HG02623 (cell line): ENCODE measurements around the gene ZNF699.
A peak's percentile ranks its signal among the peaks of the same experiment; 100 is the strongest.
"Not testable (repeated sequence)": the region's sequence is repeated elsewhere in the genome, so short reads cannot be mapped to it uniquely, and the experiment has no call there.

Source experiments
- ATAC-seq: cut with Tn5 transposase; IDR thresholded peaks from one replicate; pipeline ENCODE4 v1.9.1; 2021; ENCODE audit warnings: moderate library complexity; ENCODE audit not compliant: unreplicated experiment

Gene ZNF699

DNA sequence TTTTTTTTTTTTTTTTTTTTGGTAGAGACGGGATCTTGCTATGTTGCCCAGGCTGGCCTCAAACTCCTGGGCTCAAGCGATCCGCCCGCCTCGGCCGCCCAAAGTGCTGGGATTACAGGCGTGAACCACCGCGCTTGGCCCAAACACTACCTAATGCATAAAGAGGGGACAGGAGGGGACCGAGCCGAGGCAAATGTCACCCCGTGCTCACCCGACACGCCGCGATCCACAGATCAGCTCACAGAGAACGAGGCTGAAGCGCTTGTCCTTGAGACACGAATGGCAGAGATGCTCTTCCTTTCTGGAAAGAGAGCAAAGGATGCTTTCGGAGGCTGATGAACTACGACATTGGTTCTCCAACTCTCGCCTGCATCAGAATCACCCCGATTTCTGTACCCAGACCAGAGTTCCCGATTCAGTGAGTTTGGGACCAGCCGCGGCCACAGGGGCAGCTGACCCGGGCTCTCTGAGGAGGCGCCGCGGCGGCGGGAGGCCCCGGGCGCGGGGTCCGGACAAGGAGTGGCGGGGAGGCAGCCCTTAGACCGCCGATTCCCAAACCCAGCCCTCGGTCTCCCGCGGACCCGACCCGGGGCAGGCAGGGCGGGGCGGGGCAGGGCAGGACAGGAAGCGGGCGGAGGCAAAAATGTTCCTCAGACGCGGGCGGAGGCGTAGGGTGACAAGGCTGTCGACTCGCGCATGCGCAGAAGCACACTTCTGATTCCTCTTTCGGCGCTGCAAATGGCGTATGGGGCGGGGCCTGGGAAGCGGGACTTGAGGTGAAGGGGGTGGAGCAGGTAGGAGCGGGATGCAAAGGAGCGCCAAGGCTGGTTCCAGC, at the start of gene ZNF699:
Gene ZNF699 (minus strand): TSS at position 700 of the 835 bp plus-strand sequence. CDS start 4,719 bp downstream, outside the sequence.
- peak; percentile 87 for ATAC-seq

DNA sequence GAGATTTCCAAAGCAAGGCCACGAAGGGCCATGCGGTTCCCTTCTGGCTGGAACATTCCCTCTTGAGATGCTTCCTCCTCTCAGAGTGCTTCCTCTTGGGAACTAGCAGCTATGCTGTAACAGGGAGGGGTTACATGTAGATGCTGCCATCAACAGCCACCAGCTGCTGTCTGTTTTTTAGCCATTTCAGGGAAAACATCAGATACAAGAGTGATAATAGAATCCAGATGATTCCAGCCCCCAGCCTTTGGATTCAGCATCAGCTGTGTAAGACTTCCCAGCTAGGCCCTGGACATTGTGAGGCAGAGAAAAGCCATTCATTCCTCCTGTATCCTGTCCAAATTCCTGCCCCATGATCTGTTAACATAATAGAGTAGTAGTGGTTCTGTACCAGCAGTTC, 45.0 kb upstream of the ZNF699 start:
- ATAC-seq, result no peak

DNA sequence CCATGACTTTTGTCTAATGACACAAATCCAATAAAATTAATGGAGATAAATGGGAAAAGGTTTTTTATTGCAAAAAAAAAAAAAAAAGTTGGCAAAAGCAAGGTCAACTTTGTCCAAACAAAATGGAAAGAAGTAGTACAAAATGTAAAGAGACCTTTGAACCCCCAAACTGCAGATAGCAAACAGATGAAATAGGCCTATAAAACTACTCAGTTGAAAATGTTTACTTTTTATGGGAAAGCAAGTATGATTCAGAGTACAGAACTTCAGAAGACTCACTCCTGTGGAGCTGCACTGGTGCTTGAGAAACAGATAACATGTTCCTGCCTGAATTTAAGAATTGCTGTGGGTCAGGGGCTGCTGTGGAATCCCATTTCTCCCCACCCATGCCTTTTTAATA, 43.4 kb upstream of the ZNF699 start:
- ATAC-seq, result no peak

DNA sequence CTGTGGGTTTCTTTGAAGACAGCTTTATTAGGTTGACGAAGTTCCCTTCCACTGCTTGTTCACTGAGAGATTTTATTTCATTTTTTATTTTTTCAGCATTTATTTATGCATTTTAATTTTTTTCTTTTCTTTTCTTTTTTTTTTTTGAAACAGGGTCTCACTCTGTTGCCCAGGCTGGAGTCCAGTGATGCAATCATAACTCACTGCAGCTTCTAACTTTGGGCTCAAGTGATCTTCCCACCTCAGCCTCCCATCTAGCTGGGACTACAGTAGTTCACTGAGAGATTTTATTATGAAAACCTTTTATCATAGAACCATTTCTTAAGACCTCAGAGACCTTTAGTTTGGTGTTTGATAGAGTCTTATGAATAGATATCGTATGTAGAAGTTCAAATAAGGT, 42.9 kb upstream of the ZNF699 start:
- no peak for ATAC-seq

DNA sequence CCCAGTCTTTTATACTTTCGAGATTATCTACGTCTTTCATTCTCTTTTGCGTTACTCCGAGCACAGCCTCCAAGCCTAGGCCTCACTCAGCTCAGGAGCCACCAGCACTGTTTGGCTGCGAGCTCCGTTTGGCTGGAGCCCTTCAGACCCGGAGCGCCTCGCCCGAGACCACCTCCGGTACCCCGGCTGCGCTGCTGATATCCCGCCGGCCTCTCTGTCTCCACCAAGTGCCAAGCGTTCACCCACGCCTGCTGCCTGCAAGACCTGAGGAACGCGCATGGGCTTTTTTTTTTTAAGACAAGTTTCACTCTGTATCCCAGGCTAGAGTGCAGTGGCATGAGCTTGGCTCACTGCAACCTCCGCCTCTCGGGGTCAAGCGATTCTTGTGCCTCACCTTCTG, 39.0 kb upstream of the ZNF699 start:
- ATAC-seq, result no peak

DNA sequence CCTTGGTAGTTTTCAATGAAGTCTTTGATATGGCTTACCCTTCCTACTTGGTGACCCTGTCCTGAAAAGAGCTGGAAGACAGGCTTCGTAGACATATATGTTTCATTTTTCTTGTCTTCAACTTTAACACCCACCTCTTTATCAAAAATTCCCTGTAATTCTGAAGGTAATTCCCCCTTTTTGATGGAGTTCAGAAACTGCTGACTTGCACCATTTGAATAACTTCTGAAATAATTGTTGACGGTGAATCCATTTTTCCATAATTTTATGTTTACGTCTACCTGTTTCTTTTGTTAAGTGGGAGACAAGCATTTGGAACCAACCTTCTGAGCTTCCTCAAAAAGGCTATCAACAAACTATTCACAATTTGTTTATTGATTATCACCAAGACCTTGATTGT, 38.6 kb upstream of the ZNF699 start:
- ATAC-seq, result no peak

DNA sequence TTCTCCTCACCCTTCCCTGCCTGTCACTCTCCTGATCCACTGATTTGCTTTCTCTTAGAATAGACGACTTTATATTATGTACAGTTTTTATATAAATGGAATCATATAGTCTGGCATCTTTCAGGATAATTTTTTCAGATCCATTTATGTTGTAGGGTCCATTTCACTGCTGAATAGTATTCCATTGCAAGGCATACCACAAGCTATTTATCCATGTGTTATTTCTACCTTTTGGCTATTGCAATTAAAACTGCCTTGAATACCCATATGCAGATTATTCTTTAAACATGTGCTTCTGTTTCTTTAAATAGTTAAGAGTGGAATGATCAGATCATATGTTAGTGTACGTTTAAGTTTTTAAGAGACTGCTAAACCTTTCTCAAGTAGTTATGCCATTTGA, 35.4 kb upstream of the ZNF699 start:
- no peak for ATAC-seq

DNA sequence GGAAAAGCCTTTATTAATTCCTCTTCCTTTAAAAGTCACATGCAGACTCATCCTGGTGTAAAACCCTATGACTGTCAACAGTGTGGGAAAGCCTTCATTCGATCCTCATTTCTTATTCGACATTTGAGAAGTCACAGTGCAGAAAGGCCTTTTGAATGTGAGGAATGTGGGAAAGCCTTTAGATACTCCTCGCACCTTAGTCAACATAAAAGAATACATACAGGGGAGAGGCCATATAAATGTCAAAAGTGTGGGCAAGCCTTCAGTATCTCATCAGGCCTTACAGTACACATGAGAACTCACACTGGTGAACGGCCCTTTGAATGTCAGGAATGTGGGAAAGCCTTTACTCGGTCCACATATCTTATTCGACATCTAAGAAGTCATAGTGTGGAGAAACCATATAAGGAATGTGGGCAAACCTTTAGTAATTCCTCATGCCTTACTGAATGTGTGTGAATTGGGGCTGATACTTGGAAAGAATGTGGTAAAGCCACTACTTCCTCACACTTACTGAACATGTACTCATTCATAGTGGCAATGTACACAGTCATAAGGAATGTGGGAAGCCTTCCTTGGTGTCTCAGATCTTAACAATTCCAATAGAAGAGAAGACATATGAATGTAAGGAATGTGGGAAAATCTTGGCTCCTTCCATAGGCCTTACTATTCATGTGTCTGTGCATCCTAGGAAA, 33.1 kb upstream of the ZNF699 start:
- ATAC-seq, result no peak

DNA sequence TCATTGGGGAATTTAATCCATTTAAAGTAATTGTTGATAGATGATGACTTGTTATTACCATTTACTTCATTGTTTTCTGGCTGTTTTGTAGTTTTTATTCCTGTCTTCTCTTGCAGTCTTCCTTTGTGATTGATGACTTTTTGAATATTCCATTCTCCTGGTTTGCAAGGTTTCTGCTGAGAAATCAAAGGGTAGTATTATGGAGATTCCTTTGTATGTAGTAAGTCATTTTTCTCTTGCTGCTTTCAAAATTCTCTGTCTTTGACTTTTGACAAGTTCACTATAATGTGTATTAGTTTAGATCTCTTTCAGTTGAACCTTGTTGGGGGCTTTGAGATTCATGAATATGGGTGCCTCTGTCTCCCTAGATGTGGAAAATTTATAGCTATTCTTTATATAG, 20.4 kb upstream of the ZNF699 start:
- no peak for ATAC-seq

DNA sequence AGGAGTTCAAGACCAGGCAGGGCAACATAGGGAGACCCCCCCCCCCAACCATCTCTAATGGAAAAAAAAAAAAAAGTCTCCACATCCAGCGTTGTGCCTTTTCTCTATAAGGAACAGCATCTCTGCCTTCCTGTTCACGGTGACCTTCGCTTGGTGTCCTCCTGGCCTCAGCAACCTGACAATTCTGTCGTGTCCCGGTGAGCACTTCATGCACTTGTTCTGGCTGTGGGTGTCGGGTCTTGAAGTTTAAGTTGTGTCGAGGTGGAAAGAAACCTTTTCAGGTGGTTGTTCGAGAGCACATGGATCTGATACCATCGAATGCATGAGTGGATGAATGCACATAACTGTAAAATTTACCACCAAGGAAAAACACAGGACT, 14.9 kb upstream of the ZNF699 start:
- no peak for ATAC-seq

DNA sequence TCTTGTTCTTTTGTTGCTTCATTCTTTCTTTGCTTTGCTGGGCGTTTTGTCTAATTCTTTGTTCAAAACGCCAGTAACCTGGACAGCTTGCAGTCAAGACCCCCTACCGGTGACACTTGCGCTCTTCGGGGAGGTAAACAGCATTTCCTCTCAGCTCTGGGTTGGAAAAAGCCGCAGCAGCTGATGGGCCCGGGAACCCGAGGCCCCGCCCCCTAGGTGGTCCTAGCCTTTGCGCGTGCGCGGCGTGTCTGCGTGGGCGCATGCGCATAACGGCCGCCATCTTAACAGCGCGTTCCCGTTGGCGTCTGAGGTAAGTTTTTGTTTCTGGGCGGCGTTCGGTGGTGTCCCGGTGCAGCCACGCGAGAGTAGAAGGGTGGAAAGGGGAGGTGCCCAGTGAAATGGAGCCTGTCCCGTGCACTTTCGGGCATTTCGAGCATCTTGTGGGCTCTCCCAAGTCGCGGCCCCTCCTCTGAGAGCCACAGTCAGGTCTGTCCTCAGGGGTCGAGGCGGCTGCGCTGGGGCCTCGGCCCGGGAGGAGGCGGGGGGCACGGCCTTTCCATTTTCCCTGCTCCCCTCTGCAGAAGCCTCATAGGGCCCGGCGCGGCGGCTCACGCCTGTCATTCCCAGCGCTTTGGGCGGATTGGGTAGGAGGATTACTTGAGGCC, 14.4 kb upstream of the ZNF699 start, which contains the start of gene ZNF559:
Gene ZNF559 (plus strand): TSS at position 261 of the 665 bp plus-strand sequence. CDS start 14,371 bp downstream, outside the sequence.
- ATAC-seq, result peak; percentile 92

DNA sequence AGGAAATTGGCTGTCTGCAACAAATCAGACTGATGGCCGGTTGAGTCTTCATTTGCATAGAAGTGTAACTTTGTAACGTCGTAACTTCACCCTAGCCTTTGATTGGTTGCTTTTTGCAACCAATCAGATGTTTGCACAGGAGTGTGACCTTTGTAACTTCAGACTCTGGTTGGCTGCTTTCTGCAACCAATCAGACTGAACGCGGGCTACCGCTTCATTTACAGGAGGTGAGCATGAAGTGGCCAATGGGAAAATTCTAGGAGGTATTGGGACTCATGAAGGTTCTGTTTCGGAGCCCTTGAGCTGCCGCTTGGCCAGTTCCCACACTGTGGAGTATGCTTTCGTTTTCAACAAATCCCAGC, 13.9 kb upstream of the ZNF699 start:
- ATAC-seq, result peak; percentile 21

DNA sequence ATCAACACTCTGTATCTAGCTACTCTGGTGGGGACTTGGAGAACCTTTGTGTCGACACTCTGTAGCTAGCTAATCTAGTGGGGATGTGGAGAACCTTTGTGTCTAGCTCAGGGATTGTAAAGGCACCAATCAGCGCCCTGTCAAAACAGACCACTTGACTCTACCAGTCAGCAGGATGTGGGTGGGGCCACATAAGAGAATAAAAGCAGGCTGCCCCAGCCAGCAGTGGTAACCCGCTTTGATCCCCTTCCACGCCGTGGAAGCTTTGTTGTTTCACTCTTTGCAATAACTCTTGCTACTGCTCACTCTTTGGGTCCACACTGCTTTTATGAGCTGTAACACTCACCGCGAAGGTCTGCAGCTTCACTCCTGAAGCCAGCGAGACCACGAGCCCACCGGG, 12.6 kb upstream of the ZNF699 start:
- ATAC-seq, result not testable (repeated sequence)

DNA sequence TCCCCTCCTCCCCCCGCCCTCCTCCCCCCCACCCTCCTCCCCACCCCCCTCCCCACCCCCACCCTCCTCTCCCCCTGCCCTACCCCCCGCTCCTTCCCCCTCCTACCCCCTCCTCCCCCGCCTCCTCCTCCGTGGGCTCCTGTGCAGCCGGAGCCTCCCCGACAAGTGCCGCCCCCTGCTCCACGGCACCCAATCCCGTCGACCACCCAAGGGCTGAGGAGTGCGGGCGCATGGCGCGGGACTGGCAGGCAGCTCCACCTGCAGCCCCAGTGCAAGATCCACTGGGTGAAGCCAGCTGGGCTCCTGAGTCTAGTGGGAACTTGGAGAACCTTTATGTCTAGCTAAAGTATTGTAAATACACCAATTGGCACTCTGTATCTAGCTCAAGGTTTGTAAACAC, 12.1 kb upstream of the ZNF699 start:
- not testable (repeated sequence) for ATAC-seq

DNA sequence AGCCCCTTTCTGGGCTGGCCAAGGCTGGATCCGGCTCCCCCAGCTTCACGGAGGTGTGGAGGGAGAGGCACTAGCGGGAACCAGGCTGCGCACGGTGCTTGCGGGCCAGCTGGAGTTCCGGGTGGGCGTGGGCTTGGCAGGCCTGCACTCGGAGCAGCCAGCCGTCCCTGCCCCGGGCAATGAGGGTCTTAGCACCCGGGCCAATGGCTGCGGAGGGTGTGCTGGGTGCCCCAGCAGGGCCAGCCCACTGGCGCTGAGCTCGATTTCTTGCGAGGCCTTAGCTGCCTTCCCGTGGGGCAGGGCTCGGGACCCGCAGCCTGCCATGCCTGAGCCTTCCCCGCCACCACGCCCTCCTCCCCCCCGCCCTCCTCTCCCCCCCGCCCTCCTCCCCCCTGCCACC, 11.7 kb upstream of the ZNF699 start:
- no peak for ATAC-seq

DNA sequence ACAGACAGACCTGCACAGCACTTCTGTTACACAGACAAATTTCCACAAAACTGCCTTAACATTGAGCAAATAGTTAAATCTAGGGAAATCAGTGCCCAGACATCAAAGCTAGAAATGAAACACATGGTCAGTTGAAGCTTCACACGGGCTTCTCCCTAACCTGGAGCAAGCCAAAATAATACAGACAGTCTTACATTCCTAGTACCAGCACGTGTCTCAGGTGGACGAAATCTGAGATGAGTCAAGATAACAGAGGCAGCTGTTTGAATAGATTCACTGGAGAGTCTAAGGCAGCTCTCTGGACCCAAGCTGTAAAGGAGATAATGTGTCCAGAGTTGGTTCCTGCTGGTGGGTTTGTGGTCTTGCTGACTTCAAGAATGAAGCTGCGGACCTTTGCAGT, 4.1 kb upstream of the ZNF699 start:
- no peak for ATAC-seq

DNA sequence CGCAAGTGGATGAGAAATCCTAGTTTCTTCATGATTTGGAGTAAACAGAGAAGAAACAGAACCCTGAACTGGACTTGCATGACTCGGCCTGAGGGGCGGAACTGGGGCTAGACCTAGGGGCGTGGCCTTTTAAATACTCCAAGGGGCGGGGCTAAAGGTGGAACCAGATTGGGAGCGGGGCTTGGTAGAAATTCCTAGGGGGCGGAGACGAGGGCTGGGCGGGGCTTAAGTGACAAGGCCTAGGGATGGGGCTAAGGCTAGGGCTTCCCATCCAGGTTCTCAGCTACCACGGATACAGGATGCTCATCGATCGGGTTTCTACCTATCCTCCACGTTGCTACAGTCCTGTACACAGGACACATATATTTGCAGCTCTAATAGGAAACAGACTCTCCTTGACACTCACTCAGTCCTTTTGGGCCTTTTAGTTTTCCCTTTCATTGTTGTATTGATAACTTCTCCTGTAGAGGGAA, 372 bp upstream of the ZNF699 start:
- ATAC-seq, result peak; percentile 52

DNA sequence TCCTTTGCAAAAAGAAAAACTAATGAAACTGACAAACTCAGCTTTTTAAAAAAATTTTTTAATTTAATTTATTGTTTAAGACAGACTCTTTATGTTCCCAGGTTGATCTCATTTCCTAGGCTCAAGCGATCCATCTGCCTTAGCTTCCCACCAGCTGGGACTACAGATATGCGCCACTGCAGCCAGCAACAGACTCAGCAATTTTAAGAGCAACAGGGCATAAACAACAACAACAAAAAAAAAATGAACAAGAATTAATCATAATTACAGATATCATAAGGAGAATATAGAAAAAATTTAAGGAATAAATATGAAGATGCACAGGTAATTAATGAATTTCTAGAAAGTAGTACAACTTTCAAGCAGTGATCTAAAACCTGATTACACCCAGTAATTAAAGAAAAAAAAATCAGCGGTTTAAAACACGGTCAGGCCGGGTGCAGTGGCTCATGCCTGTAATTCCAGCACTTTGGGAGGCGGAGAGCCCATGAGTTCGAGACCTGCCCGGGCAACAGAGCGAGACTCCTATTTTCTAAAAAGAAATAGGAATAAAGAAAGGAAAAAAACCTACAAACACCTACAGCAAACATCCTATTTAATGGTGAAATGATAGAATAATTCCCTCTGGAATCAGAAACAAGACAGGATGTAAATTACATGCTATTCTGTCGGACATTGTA, 1.4 kb downstream of the ZNF699 start:
- no peak for ATAC-seq

DNA sequence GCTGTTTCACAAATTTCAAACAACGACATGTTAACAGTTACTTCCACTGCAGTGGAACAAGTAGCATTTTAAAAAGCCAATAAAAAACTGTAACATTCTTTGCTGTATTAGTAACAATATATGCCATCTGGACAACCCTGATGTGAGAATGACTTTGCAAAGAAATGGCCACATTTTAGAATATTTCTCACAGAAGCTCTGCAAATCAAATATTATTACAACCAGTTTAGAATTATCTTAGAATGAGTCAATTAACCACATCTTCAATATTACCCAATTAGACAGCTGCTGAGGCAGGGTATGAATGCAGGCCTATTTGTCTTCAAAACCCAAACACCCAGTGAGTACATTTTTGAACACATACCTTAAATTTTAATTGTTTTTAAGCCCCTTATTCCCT, 3.2 kb downstream of the ZNF699 start:
- no peak for ATAC-seq

DNA sequence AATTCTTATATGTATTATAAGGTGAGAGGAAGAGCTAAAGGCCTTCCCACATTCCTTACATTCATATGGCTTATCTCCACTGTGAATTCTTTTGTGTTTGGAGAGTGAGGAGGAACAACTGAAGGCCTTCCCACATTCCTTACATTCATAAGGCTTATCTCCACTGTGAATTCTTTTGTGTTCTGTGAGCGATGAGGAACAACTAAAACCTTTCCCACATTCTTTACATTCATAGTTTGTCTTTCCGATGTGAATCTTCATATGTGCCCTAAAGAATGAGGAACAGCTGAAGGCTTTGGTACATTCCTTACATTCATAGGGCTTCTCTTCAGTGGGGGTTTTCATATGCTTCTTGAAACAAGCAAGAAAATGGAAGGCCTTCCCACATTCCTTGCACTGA, 13.3 kb downstream of the ZNF699 start:
- no peak for ATAC-seq

DNA sequence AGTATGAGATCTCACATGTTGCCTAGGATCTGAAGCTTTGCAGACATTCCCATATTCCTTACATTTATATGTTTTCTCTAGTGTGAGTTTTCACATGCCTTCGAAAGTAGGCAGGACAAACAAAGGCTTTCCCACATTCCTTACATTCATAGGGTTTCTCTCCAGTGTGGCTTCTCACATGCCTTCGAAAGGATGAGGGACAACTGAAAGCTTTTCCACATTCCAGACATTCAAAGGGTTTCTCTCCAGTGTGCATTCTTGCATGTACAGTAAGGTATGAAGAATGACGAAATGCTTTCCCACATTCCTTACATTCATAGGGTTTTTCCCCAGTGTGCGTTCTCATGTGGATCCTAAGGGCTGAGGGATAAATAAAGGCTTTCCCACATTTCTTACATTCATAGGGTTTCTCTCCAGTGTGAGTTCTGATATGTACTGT, 14.2 kb downstream of the ZNF699 start:
- ATAC-seq, result no peak
